ENCODE data around the gene TRRAP.

DNA sequence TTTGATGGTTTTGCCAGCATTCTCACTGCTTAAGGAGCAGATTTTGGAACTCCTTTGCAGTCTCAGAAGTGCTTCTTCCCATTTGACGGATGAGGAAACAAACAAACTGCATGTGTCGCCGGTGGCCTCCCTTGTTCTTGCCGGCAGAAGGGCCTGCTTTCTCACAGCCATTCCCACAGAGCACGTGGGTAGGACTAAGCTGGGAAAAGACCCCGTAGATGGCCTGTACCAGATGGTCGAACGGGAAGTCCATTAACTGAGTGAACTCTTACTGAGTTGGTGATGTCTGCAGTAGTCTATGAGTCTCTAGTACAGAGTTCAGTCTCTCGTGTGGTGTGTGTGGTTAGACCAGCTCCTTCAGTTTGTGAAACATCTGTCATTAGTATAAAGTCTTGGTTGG is 131.9 kb downstream of the TRRAP start:
- TF ChIP-seq, protein P1, sequence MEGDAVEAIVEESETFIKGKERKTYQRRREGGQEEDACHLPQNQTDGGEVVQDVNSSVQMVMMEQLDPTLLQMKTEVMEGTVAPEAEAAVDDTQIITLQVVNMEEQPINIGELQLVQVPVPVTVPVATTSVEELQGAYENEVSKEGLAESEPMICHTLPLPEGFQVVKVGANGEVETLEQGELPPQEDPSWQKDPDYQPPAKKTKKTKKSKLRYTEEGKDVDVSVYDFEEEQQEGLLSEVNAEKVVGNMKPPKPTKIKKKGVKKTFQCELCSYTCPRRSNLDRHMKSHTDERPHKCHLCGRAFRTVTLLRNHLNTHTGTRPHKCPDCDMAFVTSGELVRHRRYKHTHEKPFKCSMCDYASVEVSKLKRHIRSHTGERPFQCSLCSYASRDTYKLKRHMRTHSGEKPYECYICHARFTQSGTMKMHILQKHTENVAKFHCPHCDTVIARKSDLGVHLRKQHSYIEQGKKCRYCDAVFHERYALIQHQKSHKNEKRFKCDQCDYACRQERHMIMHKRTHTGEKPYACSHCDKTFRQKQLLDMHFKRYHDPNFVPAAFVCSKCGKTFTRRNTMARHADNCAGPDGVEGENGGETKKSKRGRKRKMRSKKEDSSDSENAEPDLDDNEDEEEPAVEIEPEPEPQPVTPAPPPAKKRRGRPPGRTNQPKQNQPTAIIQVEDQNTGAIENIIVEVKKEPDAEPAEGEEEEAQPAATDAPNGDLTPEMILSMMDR (IDR thresholded peaks at IDR 0.05), result no peak
- TF ChIP-seq POLR2A (IDR thresholded peaks at IDR 0.05), result no peak
